ENCODE results near the gene VDAC1. TPM values are rescaled to one million over a fixed set of nuclear protein-coding genes. Genes with fewer than 3 reads are reported as not detected.

The VDAC1 gene
- total RNA-seq, 1 donor from 2014 or later: 186 TPM

- Mint-ChIP-seq H3K4me1 (ENCODE audit: unreplicated experiment) (no peaks in the 10 kb centered on the region), H3K27ac (no peak overlapping the region), H3K9me3 (no peaks in the 10 kb centered on the region), H3K36me3 (no peaks in the 10 kb centered on the region), H3K4me3 (no peak overlapping the region), H3K27me3 (no peaks in the 10 kb centered on the region)
- TF ChIP-seq, protein P1, sequence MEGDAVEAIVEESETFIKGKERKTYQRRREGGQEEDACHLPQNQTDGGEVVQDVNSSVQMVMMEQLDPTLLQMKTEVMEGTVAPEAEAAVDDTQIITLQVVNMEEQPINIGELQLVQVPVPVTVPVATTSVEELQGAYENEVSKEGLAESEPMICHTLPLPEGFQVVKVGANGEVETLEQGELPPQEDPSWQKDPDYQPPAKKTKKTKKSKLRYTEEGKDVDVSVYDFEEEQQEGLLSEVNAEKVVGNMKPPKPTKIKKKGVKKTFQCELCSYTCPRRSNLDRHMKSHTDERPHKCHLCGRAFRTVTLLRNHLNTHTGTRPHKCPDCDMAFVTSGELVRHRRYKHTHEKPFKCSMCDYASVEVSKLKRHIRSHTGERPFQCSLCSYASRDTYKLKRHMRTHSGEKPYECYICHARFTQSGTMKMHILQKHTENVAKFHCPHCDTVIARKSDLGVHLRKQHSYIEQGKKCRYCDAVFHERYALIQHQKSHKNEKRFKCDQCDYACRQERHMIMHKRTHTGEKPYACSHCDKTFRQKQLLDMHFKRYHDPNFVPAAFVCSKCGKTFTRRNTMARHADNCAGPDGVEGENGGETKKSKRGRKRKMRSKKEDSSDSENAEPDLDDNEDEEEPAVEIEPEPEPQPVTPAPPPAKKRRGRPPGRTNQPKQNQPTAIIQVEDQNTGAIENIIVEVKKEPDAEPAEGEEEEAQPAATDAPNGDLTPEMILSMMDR (conservative IDR thresholded peaks at IDR 0.05): no peak
- DNase-seq (ENCODE audit: extremely low spot score, unreplicated experiment): no peak
Measured at GRCh38 chr5:134027288-134027615, 22.5 kb upstream of the VDAC1 start.

- no peak for DNase-seq (ENCODE audit: extremely low spot score, unreplicated experiment)
- H3K4me3 Mint-ChIP-seq: no peak overlapping the region
- H3K36me3 Mint-ChIP-seq: no peaks in the 10 kb centered on the region
- TF ChIP-seq, protein P1 (conservative IDR thresholded peaks at IDR 0.05): peak; percentile 70
- no peaks in the 10 kb centered on the region for H3K4me1 Mint-ChIP-seq (ENCODE audit: unreplicated experiment)
- no peaks in the 10 kb centered on the region for H3K27me3 Mint-ChIP-seq
- no peaks in the 10 kb centered on the region for H3K9me3 Mint-ChIP-seq
- H3K27ac Mint-ChIP-seq: no peak overlapping the region
Measured at GRCh38 chr5:134026521-134027287, 21.9 kb upstream of the VDAC1 start.

GRCh38 chr5:134025786-134026185 lies 21.0 kb upstream of the VDAC1 start:
- Mint-ChIP-seq H3K4me3 (no peak overlapping the region), H3K27me3 (no peaks in the 10 kb centered on the region), H3K36me3 (no peaks in the 10 kb centered on the region), H3K27ac (no peak overlapping the region), H3K4me1 (ENCODE audit: unreplicated experiment) (no peaks in the 10 kb centered on the region), H3K9me3 (no peaks in the 10 kb centered on the region)
- TF ChIP-seq, protein P1 (conservative IDR thresholded peaks at IDR 0.05): no peak
- no peak for DNase-seq (ENCODE audit: extremely low spot score, unreplicated experiment)

- no peak for DNase-seq (ENCODE audit: extremely low spot score, unreplicated experiment)
- Mint-ChIP-seq H3K9me3 (no peaks in the 10 kb centered on the region), H3K4me3 (no peak overlapping the region), H3K36me3 (no peaks in the 10 kb centered on the region), H3K27me3 (no peaks in the 10 kb centered on the region), H3K27ac (no peak overlapping the region), H3K4me1 (ENCODE audit: unreplicated experiment) (peaks cover 7% of the 10 kb centered on the region)
- TF ChIP-seq, protein P1 (conservative IDR thresholded peaks at IDR 0.05): no peak
Measured at GRCh38 chr5:134024811-134025210, 20.0 kb upstream of the VDAC1 start.

GRCh38 chr5:134022333-134022732 lies 17.6 kb upstream of the VDAC1 start:
- Mint-ChIP-seq H3K27ac (no peak overlapping the region), H3K9me3 (no peaks in the 10 kb centered on the region), H3K36me3 (no peaks in the 10 kb centered on the region), H3K27me3 (no peaks in the 10 kb centered on the region), H3K4me1 (ENCODE audit: unreplicated experiment) (peaks cover 20% of the 10 kb centered on the region), H3K4me3 (no peak overlapping the region)
- no peak for DNase-seq (ENCODE audit: extremely low spot score, unreplicated experiment)
- TF ChIP-seq, protein P1 (conservative IDR thresholded peaks at IDR 0.05): no peak
